ENCODE measurements around the gene TTF2. TPM values are rescaled to one million over a fixed set of nuclear protein-coding genes. Genes with fewer than 3 reads are reported as not detected.

TTF2 gene
- total RNA-seq, 1 experiment from 2014 or later = 91.4 TPM

GRCh38 chr1:117032266-117032665, 27.9 kb upstream of the TTF2 start:
- no peaks in the 10 kb centered on the region for H3K27me3 ChIP-seq (replicated peaks; ENCODE audit: insufficient read depth, low read depth, low read length, poor library complexity)
- no peaks in the 10 kb centered on the region for H3K36me3 ChIP-seq (ENCODE audit: insufficient read depth, low read length, poor library complexity, severe bottlenecking)
- intact Hi-C loops (cut with micrococcal nuclease; ENCODE audit: unreplicated experiment) = no loop called here
- TF ChIP-seq CTCF (conservative IDR thresholded peaks at IDR 0.05; ENCODE audit: low read depth, low read length) (no peak), EZH2 (IDR thresholded peaks at IDR 0.05; ENCODE audit: borderline replicate concordance, low read depth, low read length, poor library complexity, severe bottlenecking) (no peak)
- DNase-seq (ENCODE audit: low spot score) = no peak
- no peak overlapping the region for H3K4me3 ChIP-seq (ENCODE audit: low read depth, low read length, poor library complexity, severe bottlenecking)
- ChIA-PET CTCF (no interaction called here), POLR2A (ENCODE audit: low non-redundant PET) (no interaction called here)
- no peaks in the 10 kb centered on the region for H3K9me3 ChIP-seq (ENCODE audit: low read depth, low read length, poor library complexity, severe bottlenecking)
- no peaks in the 10 kb centered on the region for H3K4me1 ChIP-seq (ENCODE audit: insufficient read depth, low read length, poor library complexity, severe bottlenecking)
- H3K27ac ChIP-seq (ENCODE audit: low read depth, low read length, poor library complexity, severe bottlenecking) = no peak overlapping the region
- no TSS peak for BruUV-seq (replicated peaks)

- CTCF ChIA-PET = no interaction called here
- no peaks in the 10 kb centered on the region for H3K27me3 ChIP-seq (replicated peaks; ENCODE audit: insufficient read depth, low read depth, low read length, poor library complexity)
- intact Hi-C loops (cut with micrococcal nuclease; ENCODE audit: unreplicated experiment) = no loop called here
- H3K4me1 ChIP-seq (ENCODE audit: insufficient read depth, low read length, poor library complexity, severe bottlenecking) = no peaks in the 10 kb centered on the region
- no peak for DNase-seq (ENCODE audit: low spot score)
- no peak overlapping the region for H3K27ac ChIP-seq (ENCODE audit: low read depth, low read length, poor library complexity, severe bottlenecking)
- H3K9me3 ChIP-seq (ENCODE audit: low read depth, low read length, poor library complexity, severe bottlenecking) = no peaks in the 10 kb centered on the region
- no peaks in the 10 kb centered on the region for H3K36me3 ChIP-seq (ENCODE audit: insufficient read depth, low read length, poor library complexity, severe bottlenecking)
- no TSS peak for BruUV-seq (replicated peaks)
- POLR2A ChIA-PET (ENCODE audit: low non-redundant PET) = no interaction called here
- no peak for TF ChIP-seq EZH2 (IDR thresholded peaks at IDR 0.05; ENCODE audit: borderline replicate concordance, low read depth, low read length, poor library complexity, severe bottlenecking)
- no peak for TF ChIP-seq CTCF (conservative IDR thresholded peaks at IDR 0.05; ENCODE audit: low read depth, low read length)
- H3K4me3 ChIP-seq (ENCODE audit: low read depth, low read length, poor library complexity, severe bottlenecking) = no peak overlapping the region
Observed at GRCh38 chr1:117032681-117033539, 27.2 kb upstream of the TTF2 start.

- Histone ChIP-seq H3K27me3 (replicated peaks; ENCODE audit: insufficient read depth, low read depth, low read length, poor library complexity) (no peaks in the 10 kb centered on the region), H3K4me3 (ENCODE audit: low read depth, low read length, poor library complexity, severe bottlenecking) (no peak overlapping the region), H3K36me3 (ENCODE audit: insufficient read depth, low read length, poor library complexity, severe bottlenecking) (no peaks in the 10 kb centered on the region), H3K27ac (ENCODE audit: low read depth, low read length, poor library complexity, severe bottlenecking) (no peak overlapping the region), H3K9me3 (ENCODE audit: low read depth, low read length, poor library complexity, severe bottlenecking) (no peaks in the 10 kb centered on the region), H3K4me1 (ENCODE audit: insufficient read depth, low read length, poor library complexity, severe bottlenecking) (no peaks in the 10 kb centered on the region)
- CTCF ChIA-PET = no interaction called here
- no TSS peak for BruUV-seq (replicated peaks)
- DNase-seq (ENCODE audit: low spot score) = no peak
- POLR2A ChIA-PET (ENCODE audit: low non-redundant PET) = no interaction called here
- intact Hi-C loops (cut with micrococcal nuclease; ENCODE audit: unreplicated experiment) = no loop called here
- TF ChIP-seq CTCF (conservative IDR thresholded peaks at IDR 0.05; ENCODE audit: low read depth, low read length) (no peak), EZH2 (IDR thresholded peaks at IDR 0.05; ENCODE audit: borderline replicate concordance, low read depth, low read length, poor library complexity, severe bottlenecking) (no peak)
Observed at GRCh38 chr1:117033772-117034171, 26.4 kb upstream of the TTF2 start.
